GM06990 (cell line): ENCODE results near the gene FANCC.

Experiments
- DNase-seq: peaks from one replicate; pipeline ENCODE4 v3.0.0-alpha.2; 2011; ENCODE audit not compliant: insufficient read length; ENCODE audit errors: extremely low read depth
- H3K27me3 ChIP-seq: replicated peaks from 2 replicates; pipeline ENCODE4 v1.6.0; 2011; ENCODE audit warnings: low read length; ENCODE audit not compliant: control insufficient read depth, insufficient read depth
- H3K36me3 ChIP-seq: 2 replicates; pipeline ENCODE4 v1.5.1; 2011; ENCODE audit warnings: low read length; ENCODE audit not compliant: control insufficient read depth, insufficient read depth
- H3K4me3 ChIP-seq: replicated peaks from 2 replicates; pipeline ENCODE4 v1.5.1; 2011; ENCODE audit warnings: low read depth, mild to moderate bottlenecking, control low read depth, low read length
- CTCF ChIP-seq: IDR thresholded peaks from 2 replicates; pipeline ENCODE4 v1.5.1; 2011; ENCODE audit warnings: low read length, control low read depth, mild to moderate bottlenecking, inconsistent platforms; ENCODE audit not compliant: insufficient read depth, poor library complexity, severe bottlenecking

The FANCC gene

DNA sequence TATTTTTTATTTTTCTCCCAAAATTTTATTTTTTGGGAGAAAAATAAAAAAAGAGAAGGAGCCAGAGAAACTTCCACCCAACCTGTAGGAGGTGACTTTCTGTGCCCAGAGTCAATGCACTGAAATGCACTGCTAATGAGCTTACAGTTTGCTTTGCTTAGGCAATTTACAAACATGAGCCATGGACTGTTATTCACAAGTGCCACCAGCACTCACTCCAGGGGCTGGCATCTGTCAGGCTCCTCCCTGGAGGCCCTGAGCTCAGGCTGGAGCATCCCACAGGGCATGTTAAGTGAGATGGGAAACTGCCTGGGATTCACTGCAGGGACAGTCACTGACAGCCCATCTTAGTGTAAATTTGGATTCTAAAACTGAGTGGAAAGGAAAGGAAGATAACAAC lies 74.9 kb downstream of the FANCC start:
- DNase-seq = no peak
- Histone ChIP-seq H3K36me3 (no peaks in the 10 kb centered on the region), H3K27me3 (no peaks in the 10 kb centered on the region), H3K4me3 (no peak overlapping the region)
- no peak for TF ChIP-seq CTCF

DNA sequence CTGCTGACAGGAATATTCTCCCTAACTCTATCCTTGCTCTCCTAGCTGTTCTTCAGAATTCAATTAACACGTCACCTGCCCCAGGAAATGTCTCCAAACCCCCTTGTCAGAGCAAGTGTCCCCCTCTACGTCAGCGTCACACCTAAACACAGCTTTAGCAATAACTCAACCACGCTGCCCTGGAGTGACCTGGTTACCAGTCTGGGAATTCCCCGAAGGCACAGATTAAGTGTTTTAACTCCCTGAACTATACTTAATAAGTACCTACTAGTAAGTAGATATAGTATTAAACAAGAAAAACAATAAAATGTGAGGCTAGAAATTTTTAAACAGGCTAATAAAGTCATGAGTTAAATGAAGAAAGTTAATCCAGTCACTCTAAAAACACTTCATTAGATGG lies 78.4 kb downstream of the FANCC start:
- Histone ChIP-seq H3K4me3 (no peak overlapping the region), H3K27me3 (no peaks in the 10 kb centered on the region), H3K36me3 (no peaks in the 10 kb centered on the region; the same call in 1 of the 2 replicates)
- TF ChIP-seq CTCF = no peak
- DNase-seq = no peak

- no peak for DNase-seq
- TF ChIP-seq CTCF = no peak
- Histone ChIP-seq H3K4me3 (no peak overlapping the region), H3K27me3 (no peaks in the 10 kb centered on the region), H3K36me3 (no peaks in the 10 kb centered on the region; the same call in 1 of the 2 replicates)
Measured at GRCh38 chr9:95237336-95237735, 80.2 kb downstream of the FANCC start.

- no peak overlapping the region for H3K4me3 ChIP-seq
- DNase-seq = no peak
- H3K36me3 ChIP-seq = no peaks in the 10 kb centered on the region
- TF ChIP-seq CTCF = no peak
- no peaks in the 10 kb centered on the region for H3K27me3 ChIP-seq
Measured at GRCh38 chr9:95230046-95230445, 87.5 kb downstream of the FANCC start.

- Histone ChIP-seq H3K36me3 (no peaks in the 10 kb centered on the region), H3K4me3 (no peak overlapping the region), H3K27me3 (no peaks in the 10 kb centered on the region)
- DNase-seq = no peak
- TF ChIP-seq CTCF = no peak
Measured at GRCh38 chr9:95229230-95229915, 88.1 kb downstream of the FANCC start.

DNA sequence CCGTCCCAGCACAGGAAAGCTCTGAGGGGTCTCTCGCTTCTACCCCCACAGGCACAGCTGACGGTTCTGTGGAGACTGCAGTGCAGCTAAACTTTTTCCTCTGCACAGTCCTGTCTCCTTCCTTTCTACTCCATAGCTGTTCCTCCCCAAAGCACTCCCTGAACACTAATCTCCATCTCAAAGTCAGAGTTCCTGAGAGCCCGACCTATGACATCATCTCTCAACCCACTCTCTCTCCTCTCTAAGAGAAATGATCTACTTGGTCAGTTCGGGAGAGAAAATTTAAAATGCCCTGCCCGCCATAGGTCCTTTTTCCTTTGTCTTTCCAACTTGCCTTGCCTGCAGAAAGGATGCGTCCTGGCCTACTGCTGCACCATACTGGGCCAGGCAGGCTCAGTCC lies 90.6 kb downstream of the FANCC start:
- H3K27me3 ChIP-seq = no peaks in the 10 kb centered on the region
- H3K36me3 ChIP-seq = no peaks in the 10 kb centered on the region
- no peak for DNase-seq
- no peak overlapping the region for H3K4me3 ChIP-seq
- no peak for TF ChIP-seq CTCF
